GM18498 (cell line): ENCODE measurements around the gene CYP2C18.
"Not testable (repeated sequence)": the region's sequence is repeated elsewhere in the genome, so short reads cannot be mapped to it uniquely, and the experiment has no call there.

Experiments used
- ATAC-seq: cut with Tn5 transposase; IDR thresholded peaks from one replicate; pipeline ENCODE4 v1.9.1; 2021; ENCODE audit warnings: mild to moderate bottlenecking, moderate library complexity; ENCODE audit not compliant: unreplicated experiment

Gene CYP2C18

DNA sequence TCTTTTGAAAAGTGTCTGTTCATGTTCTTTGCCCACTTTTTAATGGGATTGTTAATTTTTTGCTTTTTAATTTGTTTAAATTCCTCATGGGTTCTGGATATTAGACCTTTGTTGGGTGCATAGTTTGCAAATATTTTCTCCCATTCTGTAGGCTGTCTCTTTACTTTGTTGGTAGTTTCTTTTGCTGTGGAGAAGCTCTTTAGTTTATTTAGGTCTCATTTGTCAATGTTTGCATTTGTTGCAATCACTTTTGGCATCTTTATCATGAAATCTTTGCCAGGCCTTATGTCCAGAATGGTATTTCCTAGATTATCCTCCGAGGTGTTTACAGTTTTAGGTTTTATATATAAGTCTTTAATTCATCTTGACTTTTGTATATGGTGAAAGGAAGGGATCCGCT, 55.1 kb downstream of the CYP2C18 start:
- ATAC-seq, result no peak

DNA sequence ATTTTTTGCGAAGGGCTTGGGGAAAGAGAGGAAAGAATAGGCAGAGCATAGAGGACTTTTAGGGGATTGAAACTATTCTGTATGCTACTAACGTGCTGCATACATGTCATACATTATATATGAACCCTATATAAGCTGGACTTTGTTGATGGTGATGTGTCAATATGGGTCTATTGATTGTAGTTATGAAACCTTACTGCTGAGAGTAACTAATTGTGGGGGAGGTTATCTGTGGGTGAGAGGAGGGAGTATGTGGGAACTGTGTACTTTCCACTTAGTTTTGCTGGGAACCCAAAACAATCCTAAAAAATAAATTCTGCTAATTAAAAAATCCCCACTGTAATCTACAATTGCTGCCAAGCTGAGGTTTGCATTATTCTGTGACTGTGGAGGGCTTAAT, 63.6 kb downstream of the CYP2C18 start:
- ATAC-seq, result no peak

DNA sequence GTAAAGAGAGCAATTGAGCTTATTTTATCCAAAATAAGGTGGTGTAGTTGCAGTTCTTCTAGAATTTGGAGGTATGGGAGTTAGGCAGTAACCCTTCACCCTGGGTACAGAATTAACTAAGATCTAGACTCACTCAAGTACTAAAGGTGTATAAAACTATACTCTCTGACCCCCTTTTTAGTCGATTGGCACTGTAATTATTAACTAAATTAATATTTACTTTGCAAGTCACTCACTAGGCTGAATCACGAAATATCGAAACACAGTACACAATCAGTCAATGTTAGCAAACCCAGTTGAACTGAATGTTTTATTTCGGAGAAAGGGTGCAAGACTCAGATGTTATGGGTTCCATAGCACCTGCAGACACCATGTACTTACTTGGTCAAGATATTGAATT, 64.3 kb downstream of the CYP2C18 start:
- ATAC-seq, result no peak

DNA sequence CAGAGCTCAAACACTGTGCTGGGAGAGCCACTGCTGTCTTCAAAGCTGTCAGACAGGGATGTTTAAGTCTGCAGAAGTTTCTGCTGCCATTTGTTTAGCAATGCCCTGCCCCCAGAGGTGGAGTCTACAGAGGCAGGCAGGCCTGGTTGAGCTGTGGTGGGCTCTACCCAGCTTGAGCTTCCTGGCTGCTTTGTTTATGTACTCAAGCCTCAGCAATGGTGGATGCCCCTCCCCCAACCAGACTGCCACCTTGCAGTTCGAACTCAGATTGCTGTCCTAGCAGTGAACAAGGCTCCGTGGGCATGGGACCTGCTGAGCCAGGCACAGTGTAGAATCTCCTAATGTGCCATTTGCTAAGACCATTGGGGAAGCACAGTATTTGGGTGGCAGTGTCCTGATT, 74.4 kb downstream of the CYP2C18 start:
- ATAC-seq, result no peak

DNA sequence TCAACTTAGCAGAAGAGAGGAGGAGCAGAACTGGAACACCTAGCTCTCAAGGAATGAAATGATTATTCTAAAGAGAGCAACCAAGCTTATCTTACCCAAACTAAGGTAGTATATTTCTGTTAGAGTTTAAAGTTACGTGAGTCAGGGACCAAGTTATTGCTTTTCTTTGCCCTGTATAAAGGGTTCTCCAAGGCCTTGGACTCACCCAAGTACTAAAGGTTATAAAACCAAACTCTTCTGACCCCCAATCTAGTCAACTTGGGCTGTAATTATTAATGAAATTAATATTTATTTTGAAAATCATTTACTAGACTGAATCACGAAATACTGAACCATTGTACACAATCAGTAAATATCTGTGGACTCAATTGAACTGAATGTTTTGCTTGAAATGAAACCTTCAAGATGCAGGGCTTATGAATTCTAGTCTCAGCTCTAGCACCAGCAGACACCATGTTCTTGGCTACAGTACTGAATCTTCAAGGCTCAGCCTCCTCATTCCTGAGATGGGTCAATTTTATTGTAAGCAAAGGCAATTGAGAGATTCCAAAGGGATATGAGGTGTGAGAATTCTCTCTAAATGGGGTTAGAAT, 77.2 kb downstream of the CYP2C18 start:
- no peak for ATAC-seq

DNA sequence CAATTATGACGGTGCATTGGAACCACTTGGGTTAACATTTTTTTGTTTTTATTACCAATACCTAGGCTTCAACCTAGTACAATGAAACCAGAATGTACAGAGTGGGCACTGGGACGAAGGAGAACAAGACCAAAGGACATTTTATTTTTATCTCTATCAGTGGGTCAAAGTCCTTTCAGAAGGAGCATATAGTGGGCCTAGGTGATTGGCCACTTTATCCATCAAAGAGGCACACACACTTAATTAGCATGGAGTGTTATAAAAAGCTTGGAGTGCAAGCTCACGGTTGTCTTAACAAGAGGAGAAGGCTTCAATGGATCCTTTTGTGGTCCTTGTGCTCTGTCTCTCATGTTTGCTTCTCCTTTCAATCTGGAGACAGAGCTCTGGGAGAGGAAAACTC, 78.9 kb downstream of the CYP2C18 start, which contains the start of gene CYP2C19:
Gene CYP2C19, plus strand, starts transcription at position 289 of the 400 bp plus-strand sequence. Its CDS starts 25 bp downstream, at position 314.
- ATAC-seq, result no peak

DNA sequence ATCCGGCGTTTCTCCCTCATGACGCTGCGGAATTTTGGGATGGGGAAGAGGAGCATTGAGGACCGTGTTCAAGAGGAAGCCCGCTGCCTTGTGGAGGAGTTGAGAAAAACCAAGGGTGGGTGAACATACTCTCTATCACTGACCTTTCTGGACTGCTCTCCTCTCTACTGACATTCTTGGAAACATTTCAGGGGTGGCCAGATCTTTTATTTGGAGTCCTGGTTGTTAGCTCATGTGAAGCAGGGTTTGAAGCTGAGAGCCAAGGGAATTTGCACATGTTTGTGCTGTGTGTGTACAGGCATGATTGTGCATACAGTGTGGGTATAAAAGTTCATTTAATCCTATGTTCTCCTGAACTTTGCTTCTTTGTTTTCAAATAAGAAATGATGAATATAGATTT, 91.9 kb downstream of the CYP2C18 start:
- not testable (repeated sequence) for ATAC-seq

DNA sequence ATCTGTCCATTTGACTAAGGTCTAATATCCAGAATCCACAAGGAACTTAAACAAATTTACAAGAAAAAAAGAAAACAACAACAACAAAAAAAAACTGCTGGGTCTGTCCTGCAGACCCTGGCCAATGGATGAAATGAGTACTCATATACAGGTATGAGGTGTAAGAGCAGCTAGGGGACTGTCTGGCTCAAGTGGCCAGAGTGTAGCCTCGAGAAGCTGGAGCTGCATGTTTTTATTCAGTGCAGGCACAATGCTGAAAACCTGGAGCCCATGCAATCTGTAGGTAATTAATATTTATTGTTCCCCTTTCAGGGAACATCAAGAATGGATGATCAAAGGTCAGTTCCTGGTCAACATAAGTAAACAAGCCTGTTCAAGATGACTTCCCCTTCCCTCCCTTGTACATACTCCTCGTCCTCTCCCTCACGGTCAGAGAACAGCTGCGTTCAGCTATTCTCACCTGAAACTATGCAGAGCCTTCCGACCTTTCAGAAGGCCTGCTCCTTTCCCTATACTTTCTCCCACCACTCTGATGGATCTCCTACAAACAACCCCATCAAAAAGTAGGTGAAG, 94.4 kb downstream of the CYP2C18 start:
- ATAC-seq, result no peak

DNA sequence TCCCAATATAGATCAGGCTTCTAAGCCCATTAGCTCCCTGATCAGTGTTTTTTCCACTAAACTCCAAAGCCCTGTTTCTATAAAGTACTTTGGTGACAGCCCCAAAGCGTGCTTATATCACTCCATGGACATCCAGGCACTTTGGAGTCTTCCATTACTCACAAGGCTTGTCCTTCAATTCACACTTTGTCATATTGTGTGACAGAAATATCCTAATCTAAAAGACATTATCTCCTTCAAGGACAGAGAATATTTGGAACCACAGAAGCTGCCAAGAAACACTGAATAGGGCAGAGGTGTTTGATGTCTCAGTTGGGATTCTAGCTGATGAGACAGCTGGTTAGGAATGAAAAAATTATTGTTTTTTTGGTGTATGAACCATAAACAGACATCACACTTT, 97.3 kb downstream of the CYP2C18 start:
- no peak for ATAC-seq

DNA sequence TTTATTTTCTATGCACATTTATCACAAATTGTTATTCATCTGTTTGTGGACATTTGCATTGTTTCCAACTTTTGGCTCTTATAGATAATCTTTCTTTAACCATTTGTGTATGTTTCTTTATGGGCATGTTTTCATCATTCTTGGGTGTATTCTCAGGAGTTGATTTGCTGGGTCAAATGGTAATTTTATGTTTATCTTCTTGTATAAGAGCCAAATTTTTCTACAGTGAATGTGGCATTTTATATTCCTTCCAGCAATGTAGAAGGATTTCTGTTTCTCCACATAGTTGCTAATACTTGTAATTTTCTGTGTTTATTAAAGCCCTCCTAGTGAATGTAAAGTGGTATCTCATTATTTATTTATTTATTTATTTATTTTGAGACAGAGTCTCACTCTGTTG, 100.7 kb downstream of the CYP2C18 start:
- no peak for ATAC-seq

DNA sequence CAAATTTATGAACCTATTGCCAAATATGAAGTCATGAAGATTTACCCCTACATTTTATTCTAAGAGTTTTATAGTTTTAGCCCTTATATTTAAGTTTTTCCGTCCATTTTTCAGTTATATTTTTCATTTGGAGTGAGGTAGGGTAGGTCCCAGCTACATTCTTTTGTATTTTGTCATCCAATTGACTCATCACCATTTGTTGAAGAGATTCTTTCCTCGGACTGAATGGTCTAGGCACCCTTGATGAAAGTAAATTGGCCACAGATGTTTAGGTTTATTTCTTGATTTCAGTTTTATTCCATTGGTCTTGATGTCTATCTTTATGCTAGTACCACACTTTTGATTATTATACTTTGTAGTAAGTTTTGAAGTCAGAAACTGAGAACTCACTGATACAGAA, 101.7 kb downstream of the CYP2C18 start:
- no peak for ATAC-seq
